Fibroblast of skin of right quadriceps (primary cell): ENCODE measurements around the gene PDLIM5.
A peak's percentile ranks its signal among the peaks of the same experiment; 100 is the strongest.
"Not testable (repeated sequence)": the region's sequence is repeated elsewhere in the genome, so short reads cannot be mapped to it uniquely, and the experiment has no call there.

ENCODE experiments used
- DNase-seq: peaks from one replicate; pipeline ENCODE4 v3.0.0-alpha.2; 2013

PDLIM5 gene

DNA sequence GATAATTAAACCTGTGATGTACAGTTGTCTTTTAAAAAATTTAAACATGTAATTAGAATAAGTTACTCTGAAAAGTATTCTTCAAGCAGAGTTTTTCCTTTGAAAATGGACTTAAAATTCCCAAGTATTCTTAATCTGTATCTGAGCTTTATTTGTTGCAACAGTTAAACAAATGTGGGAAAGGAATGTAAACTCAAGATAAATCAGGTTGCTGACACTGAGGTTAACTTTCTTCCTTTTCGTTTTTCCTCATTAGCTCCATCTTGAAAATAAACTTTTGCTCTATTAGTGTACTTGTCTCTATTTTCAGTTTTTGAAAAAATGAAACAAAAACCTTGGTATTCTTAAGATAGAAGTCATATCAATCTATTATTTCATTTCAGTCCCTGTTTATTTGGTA, 161.5 kb downstream of the PDLIM5 start:
- no peak for DNase-seq

DNA sequence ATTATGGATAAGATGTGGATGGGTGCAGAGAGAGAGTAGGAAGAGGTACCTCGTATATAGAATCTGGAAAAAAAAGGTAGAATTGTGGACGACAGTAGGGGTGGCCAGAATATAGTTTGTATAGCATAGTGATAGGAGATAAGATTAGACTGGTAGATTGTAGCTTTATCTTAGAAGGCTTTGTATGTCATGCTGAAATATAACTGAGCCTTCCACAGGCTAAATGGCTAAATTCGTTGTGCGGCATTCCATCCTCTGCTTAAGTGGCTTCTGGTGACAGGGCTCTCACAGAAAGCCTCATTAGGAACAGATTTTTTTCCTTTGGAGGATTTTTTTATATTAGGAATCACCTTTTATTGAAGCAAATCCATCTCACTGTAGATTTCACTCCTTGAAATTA, 163.7 kb downstream of the PDLIM5 start:
- no peak for DNase-seq

DNA sequence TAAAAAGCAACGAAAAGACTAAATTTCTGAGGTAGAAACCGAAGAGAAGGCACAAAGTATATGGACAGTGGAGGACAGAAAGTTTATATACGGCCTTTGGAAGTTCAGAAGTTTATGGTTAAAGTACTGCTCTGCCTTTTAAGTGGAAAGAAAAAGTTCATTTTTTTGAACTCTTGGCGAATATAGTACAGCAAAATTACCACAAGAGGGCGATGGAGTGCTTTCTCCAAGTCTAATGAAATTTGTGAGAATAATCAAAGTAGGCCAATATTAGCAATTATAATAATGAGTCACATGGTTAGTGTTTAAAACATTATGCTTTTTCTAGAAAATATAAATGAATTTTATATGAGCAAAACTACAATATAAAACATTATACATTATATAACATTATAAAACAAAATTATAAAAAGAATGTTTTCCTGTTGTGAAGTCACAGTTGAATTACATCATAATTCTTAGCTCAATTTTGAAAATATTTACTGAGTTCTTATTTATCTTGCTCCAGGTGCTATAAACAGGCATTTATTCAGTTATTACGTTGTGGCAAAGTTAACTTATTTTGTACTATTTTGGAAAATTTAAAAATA, 169.8 kb downstream of the PDLIM5 start:
- peak; percentile 35 for DNase-seq

DNA sequence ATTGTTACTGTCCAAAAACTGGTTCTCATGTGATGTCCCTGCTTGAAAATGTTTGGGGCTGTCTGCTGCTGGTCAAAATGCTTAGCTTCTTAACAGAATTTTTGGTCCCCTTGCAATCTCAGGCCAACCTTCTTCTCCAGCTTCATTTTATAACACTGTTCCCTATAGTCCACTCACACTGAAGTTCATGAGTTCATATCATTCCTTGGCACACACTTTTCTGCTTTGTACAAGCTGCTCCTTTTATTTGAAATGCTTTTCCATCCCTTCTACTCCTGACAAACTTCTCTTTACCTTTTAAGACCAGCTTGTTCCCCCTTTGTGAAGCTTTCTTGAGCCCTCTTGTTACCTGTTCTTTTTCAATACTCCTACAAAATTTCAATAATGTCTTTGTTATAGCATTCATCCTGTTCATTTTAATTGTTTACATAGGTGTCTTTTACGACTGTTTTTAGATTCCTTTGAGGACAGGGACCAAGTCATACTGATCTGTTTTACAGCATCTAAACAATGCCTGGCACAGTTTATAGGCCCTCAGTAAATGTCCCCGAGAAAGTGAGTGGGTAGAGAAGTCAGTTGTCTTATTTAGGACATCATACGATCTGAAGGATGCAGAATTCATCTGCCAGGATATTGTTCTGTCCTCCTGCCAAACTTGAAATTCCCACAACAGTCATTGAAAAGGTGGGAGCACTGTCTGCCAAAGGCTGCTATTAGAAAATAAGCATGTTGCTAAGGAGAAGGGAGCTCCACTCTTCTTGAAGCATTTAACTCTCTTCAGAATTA, 171.6 kb downstream of the PDLIM5 start:
- DNase-seq, result no peak

DNA sequence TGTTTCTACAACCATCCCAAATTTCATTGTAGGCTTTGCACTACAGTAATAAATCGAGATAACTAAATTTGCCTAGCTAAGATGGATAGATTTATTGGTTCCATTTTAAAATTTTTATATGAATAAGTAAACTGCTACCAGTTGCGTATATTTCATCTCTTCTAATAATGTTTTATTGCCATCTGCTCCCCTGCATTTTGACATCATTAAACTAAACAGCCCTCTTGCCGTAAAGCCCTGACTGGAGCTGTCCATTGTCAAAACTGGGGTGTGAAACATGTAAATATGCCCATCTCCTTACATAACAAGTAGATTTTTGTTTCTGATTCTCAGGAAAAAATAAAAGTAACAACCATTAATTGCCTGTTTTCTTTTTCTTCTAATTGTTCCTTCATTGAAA, 175.2 kb downstream of the PDLIM5 start:
- DNase-seq, result no peak

DNA sequence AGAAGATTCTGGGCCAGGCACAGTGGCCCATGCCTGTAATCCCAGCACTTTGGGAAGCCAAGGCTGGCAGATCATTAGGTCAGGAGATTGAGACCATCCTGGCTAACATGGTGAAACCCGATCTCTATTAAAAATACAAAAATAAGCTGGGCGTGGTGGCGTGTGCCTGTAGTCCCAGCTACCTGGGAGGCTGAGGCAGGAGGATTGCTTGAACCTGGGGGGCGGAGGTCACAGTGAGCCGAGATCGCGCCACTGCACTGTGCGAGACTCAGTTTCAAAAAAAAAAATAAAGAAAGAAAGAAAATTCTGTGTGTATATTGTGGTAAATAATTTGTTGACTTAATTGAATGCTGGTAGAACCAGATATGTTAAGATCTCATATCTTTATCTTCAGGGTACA, 177.3 kb downstream of the PDLIM5 start:
- DNase-seq, result not testable (repeated sequence)

DNA sequence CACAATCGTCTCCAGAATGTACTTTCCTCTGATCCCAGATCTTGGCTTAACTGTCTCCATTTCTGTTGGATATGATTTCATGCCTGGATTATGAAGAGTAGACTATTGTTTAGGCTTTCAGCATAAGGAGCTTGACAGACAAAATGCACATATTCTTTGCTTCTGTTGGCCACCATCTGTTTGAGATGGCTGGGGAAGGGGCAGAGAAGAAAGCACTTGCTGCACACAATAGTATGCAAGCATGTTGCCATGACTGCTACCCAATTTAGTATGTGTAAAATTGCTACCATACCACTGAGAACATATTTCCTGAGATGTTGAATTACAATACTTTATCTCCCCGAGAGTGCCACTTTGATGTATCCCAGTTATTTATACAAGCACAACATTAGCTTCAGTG, 178.1 kb downstream of the PDLIM5 start:
- DNase-seq, result no peak

DNA sequence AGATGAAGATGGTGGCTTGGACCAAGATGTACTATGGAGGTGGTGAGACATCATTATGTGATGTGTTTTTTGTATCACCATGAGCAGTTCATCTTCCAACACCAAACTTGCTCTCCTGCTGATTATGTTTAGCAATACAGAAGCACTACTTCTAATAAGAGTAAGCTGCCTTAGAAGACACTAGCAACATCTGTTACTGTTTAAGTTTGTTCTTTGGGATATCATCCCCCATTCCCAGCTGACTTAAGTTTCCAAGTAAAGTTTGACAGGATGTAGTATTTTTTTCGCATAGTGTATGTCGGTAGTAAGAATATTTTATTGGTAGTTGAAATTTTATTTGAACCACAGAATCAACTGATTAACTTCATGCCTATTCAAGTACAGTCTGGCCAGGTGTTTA, 182.5 kb downstream of the PDLIM5 start:
- peak; percentile 88 for DNase-seq

DNA sequence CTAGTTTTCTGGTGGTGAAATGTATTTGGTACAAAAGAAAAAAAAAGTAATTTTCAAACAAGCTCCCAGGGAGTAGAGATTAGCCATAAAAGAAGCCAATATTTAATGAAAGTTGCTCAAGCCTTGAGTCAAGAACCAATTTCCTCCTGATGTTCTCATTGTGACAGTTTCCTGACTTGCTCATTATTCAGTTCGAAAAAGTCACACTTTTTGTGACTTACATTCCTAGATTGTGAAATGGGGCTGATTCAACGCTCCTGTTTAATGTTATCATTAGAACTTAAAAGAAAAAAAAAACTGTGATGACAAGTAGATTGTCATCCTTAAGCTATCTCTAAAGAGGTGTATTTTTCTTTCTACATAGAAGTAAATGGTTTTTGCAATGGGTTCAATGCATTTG, 183.4 kb downstream of the PDLIM5 start:
- DNase-seq, result peak; percentile 70

DNA sequence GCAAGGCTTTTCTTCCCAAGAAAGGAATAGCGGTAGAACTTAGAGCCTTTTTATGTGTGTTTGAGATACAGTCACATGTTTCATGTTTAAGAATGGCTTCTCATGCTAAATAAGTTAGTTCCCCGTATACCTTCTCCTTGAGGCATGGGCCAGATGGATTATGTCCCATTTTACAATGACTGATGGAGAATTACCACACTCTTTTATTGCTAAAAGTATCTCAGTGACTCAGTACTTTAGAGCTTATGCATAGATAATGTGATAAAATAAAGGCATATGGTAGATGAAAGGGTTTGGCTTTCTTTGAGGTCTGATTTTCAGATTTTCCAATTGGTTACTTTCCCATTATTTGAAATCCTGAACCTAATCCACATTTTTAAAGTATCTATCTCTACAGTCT, 184.3 kb downstream of the PDLIM5 start:
- peak; percentile 50 for DNase-seq

DNA sequence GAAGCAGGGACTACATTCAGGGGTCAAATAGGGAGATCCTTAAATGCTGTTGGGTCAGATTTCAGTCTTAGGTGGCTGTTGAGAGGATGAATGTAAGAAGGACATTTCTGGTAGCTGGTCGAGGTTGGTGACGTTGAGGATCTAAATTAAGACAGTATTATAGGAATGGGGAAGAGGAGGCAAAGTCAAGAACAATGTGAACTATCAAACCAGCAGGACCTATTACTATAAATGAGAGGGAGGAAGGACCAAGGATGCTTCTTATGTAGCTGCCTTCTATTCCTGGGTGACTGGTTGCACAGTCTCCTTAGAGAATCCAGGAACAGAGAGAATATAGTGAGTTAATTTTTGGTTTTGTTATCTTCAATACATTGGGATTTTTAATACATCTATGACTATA, 187.6 kb downstream of the PDLIM5 start:
- no peak for DNase-seq

DNA sequence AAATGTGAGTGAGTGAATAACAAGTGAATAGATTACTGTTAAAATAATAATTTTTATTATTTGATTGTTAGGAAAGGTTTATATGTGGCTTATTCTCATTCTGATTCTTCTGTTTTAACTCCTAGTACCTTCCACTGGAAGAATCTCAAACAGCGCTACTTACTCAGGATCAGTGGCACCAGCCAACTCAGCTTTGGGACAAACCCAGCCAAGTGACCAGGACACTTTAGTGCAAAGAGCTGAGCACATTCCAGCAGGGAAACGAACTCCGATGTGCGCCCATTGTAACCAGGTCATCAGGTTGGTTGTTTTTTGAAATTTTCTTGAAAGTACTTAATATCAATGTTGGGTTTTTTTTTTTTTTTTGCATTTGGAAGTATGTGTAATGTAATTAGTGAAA, 188.4 kb downstream of the PDLIM5 start:
- DNase-seq, result no peak

DNA sequence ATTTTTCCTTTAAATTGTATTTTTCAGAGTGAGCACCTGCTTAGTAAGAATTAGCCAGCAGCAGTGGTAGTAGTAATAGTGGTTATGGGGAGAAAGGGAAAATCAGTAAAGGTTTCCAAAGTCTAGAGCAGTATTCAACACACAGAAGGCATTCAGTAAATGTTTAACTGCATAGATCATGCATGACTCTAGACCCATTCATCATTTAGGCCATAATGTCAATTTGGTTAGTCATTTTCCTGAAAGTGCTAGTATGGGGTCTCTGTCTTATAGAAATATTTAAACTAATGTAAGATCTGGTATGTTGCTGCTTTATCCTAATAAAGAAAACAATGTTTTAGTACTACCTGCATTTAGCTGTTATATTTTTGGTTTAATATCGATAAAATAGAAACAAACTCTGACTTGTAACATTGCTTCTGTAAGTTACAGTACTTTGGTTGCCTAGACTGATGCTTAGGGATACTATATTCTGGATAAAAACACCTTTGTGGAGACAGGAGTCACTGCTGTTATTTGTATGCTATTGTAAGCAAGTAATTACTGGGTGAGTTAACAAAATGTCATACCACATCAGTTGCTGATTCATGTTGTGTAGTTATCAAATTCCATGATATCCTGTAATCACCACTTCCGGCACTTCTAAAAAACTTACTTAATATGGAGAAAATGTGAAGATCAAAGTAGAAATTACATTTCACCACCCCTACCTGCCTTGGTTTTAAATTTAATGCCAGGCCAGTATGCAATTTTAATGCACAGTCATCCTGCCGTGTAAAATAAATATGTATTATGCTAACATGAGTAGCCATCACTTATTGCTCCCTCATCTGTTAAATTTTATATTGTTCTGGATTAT, 190.2 kb downstream of the PDLIM5 start:
- peak; percentile 84 for DNase-seq

DNA sequence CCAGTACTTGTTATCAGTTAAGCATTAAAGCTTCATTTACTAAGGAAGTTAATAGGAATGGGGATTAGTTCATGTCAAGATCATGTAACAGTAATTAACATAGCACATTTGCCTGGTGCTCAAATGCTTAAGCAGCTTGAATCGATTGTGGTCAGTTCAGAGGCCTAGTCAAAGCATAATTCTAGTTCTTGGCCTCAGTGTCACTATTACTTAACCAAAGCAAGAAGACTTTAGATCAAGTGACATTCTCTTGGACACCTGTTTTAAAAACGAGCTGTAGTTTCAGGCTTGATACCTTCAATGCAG, 190.8 kb downstream of the PDLIM5 start:
- DNase-seq, result peak; percentile 36

DNA sequence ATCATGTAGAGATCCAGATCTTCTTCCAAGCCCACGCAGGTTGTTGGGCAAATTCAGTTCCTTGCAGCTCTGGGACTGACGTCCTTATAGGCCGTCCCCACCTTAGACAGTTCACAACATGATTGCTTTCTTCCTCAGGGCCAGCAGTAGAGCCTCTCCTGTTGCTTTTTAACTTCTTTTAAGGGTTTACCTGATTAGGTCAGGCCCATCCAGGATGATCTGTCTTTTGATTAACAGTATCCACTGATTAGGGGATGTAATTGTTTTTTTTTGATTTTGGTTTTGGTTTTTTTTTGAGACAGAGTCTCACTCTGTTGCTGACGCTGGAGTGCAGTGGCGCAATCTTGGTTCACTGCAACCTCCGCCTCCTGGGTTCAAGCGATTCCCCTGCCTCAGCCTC, 197.0 kb downstream of the PDLIM5 start:
- no peak for DNase-seq

DNA sequence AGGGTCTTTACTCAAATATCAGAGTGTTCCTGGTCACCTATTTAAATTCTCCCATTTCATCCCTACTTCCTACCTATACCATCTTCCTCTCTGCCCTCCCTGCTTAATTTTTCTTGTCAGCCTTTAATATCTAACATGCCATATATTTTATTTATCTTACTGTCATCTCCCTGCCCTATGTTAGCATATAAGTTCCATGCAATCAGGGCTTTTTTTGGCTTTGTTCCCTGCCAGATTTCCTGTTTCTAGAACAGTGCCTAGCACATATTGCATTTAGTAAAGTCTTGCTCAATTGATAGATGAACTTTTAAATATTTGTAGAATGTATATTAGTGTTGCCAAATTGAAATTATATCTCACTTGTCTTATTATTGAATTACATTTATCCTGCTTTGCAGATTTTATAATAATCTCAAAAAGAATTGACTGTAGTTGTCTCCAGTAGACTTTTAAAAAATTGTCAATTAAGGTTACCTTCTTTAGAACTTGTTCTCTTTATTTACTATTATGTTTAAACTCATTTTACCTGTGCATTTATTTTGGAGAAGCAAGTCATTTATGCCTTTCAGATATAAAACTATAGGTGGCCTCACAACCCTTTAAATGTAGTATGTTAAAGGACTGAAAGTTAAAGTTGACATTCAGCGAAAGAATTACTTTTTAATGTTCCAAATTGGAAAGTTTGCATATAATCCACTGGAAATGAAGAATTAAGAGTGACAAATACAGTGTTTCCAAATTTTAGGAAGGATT, 197.8 kb downstream of the PDLIM5 start:
- DNase-seq, result peak; percentile 73

DNA sequence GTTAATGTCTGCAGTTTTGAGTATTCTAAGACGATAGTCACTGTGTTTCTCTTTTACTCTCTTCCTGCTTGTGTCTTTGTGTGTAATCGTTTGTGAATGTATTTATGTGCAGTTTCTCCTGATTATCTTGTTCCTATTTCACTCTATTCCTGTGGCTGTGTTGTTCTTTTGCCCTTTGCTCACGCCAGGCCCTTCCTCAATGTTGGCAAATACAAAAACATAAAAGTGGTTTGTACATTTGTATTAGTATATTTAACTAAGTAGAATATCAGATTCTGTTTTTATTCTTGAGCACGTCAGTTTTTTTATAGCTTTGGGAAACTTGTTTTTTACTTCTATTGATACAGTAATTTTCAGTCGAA, 198.4 kb downstream of the PDLIM5 start:
- DNase-seq, result no peak

DNA sequence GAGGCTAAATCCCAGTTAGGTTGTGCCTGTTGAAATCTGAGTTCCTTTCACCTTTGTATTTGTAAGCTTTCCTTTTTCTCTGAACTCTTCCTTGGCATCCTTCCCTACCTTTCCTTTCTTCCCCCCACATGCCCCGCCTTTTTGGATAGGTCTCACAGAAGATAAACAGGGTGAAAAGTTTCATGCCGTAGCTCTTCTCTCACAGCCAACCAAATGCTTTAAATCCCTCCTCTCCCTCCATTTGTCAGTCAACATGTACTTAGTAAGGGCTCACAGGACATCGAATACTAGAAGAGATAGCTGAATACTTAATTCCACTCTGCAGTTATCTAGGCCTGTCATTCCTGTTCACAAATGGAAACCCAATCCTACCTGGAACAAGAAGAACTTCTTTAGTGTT, 198.9 kb downstream of the PDLIM5 start:
- no peak for DNase-seq

DNA sequence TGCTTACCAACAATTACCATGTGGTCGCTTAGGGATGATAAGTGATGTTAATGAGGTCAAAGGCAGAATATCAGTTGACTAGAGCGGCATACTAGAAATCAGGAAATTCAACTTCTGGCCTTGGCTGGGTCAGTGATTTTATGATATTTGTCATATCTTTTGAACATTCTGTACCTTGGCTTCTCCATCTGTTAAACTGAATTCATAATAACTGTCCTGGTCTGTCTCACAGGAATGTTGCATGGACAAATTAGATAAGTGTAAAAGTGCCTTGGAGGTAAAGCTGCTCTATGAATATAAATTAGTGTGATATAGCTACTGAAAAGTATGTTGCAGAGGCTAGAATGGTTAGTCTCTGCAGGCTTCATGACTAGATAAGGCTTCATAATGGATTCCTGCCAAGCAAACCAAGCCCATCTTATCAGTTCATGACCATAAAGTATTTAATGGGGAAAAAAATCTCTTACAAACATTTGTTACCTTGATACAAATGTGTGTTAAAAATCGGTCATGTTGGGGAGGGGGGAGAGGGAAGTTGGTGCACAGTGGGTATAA, 201.4 kb downstream of the PDLIM5 start:
- DNase-seq, result no peak

DNA sequence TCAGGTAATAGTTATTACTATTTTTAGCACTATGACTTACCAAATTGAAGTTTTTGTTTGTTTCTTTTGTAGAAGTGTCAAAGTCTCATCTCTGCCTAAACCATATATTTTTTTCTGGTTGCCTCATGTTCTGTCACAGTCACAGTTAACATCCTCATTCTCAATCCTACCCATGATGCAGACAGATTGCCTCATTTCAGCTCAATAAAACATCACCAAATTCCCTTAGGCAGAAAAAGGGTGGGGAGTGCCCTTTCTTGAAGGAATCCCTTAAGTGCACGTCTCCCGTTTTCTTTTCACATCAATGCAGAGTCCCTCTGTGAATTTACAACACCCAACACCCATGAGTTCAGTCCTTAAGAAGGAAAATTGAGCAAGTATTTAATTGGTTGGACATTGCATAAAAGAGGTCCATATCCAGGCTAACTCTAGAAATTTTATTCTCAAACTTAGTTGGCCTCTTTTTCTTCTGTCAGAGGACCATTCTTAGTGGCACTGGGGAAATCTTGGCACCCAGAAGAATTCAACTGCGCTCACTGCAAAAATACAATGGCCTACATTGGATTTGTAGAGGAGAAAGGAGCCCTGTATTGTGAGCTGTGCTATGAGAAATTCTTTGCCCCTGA, 202.4 kb downstream of the PDLIM5 start:
- DNase-seq, result no peak

DNA sequence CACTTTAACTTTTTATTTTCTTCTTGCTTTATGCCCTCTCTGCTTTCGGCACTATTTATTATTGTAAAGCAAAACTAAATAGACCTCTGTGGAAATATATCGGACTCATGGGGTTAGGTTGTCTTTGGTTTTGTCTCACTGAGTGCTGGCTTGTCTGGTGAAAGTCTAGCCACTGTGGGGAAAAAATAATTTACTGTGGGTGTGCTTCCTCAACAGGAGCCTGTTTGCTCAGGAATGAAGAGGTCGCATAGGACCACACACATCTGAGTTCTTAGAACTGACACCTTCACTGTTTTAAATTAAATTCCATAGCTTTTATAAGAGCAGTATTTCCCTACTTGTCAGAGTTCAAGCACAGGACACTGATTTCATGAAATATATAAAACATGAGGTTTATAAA, 203.0 kb downstream of the PDLIM5 start:
- no peak for DNase-seq

DNA sequence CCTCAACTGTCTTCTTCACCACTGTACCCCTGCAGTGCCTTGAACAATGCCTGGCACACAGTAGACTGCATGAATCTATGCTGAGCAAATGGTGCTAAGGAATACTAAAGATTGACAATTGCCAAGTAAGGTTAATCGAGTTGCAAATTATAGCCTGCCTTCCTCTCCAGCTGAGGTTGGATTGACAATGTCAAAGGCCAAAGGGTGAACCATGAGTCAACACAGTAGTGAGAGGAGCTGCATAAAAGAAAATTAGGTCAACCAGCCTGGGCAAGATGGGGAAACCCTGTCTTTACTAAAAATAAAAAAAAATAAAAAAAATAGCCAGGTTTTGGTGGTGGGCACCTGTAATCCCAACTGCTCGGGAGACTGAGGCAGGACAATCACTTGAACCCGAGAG, 208.9 kb downstream of the PDLIM5 start:
- DNase-seq, result no peak

DNA sequence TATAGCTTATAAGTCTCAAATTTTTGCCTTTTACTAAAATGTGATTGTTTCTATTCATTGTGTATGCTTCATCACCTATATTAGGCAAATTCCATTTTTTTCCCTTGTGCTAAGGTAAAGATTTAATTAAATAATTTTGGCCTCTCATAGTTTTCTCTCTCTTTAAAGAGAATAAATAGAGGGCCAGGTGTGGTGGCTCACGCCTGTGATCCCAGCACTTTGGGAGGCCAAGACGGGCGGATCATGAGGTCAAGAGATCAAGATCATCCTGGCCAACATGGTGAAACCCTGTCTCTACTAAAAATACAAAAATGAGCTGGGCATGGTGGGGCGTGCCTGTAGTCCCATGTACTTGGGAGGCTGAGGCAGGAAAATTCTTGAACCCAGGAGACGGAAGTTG, 213.3 kb downstream of the PDLIM5 start:
- DNase-seq, result not testable (repeated sequence)
